OCI-LY3 (cell line): ENCODE measurements around the gene LRRC41.

ENCODE experiments used
- CTCF ChIP-seq: fragments of 200-600, 300-600 bp; sonication (generic); IDR thresholded peaks from 2 replicates; pipeline ENCODE4 v1.5.1; 2014; ENCODE audit warnings: antibody characterized with exemption, low read length, low read depth
- EZH2phosphoT487 ChIP-seq: fragments of 200-600 bp; shearing (Covaris generic); IDR thresholded peaks from 2 replicates; pipeline ENCODE4 v1.6.1; 2018; ENCODE audit warnings: antibody characterized with exemption, mixed run types, low read depth

- no peak for TF ChIP-seq CTCF
- TF ChIP-seq EZH2phosphoT487 = no peak
These were observed 2.7 kb upstream of the LRRC41 start for GRCh38 chr1:46306159-46306530.
